Progenitor cell of endocrine pancreas (in vitro differentiated cells): ENCODE data around the gene ARSJ. TPM values are rescaled to one million over a fixed set of nuclear protein-coding genes. Genes with fewer than 3 reads are reported as not detected.

Source experiments
- DNase-seq: peaks from one replicate; pipeline ENCODE4 v3.0.0; 2021; ENCODE audit warnings: low spot score; ENCODE audit not compliant: unreplicated experiment
- H3K27ac Mint-ChIP-seq: 2 replicates; pipeline ENCODE4 v1.8.0; 2021; ENCODE audit warnings: mild to moderate bottlenecking, moderate library complexity, mixed read lengths
- H3K27me3 Mint-ChIP-seq: 2 replicates; pipeline ENCODE4 v1.8.0; 2021; ENCODE audit warnings: mixed read lengths
- H3K36me3 Mint-ChIP-seq: 2 replicates; pipeline ENCODE4 v1.8.0; 2022; ENCODE audit warnings: mixed read lengths; ENCODE audit not compliant: insufficient read depth
- H3K4me1 Mint-ChIP-seq: 2 replicates; pipeline ENCODE4 v1.8.0; 2021; ENCODE audit warnings: low read depth, mixed read lengths
- H3K4me3 Mint-ChIP-seq: 2 replicates; pipeline ENCODE4 v1.8.0; 2021; ENCODE audit warnings: low read depth, mild to moderate bottlenecking, moderate library complexity, mixed read lengths
- H3K9me3 Mint-ChIP-seq: 2 replicates; pipeline ENCODE4 v1.8.0; 2021; ENCODE audit warnings: low read depth, mixed read lengths
- total RNA-seq: library from RNA; stranded (reverse); gene quantifications from 2 replicates; pipeline ENCODE4 v1.2.1, GENCODE V29; 2021
- TF ChIP-seq, protein P1 (sequence below): fragments of 200-600 bp; sonication (generic); IDR thresholded peaks from one replicate; pipeline ENCODE4 v1.5.0; 2021; ENCODE audit warnings: antibody characterized with exemption, mild to moderate bottlenecking; ENCODE audit not compliant: unreplicated experiment

ARSJ gene
- total RNA-seq, 1 donor from 2014 or later = 0.46 TPM

DNA sequence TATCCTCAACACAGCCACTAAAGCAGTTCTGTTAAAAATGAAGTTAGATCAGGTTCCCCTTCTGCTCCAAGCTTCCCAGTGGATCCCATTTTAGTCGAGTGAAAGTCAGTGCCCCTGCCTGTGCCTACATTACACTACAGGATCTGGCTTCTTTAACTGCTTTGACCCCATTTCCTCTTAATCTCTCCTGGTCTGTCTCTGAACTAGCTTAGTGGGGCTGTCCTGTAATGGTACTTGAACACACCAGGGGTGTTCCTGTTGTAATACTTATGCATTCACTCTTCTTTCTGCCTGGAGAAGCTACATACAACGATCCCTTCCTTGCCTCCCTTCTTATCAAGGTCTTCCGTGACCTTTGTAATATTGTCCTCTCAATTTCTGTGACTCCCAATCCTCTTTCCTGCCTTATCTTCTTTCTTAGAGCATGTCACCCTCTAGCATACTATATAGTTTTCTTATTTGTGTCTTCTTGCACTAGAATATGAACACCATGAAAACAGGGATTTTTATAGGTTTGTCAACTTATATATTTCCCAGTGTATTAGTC lies 16.7 kb downstream of the ARSJ start:
- H3K27ac Mint-ChIP-seq = no peak overlapping the region
- H3K4me1 Mint-ChIP-seq = peaks cover 14% of the 10 kb centered on the region
- no peaks in the 10 kb centered on the region for H3K27me3 Mint-ChIP-seq

DNA sequence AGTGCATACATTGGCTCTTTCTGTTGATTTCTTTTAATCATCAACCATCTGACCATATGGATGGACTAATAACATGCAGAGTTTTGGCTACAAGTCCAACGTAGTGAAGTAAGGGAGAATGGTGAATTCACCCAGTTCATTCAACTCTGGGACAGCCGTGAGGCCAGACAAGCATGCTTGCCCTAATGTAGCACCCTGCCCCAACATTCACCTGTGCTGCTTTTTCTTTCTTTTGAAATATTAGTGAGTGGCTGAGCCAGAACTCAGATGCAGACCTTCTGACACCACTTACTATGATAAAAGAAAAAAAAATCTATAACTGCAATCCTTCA lies 17.5 kb downstream of the ARSJ start:
- Mint-ChIP-seq H3K9me3 (no peaks in the 10 kb centered on the region), H3K27me3 (no peaks in the 10 kb centered on the region), H3K27ac (no peak overlapping the region), H3K4me3 (no peak overlapping the region), H3K4me1 (peaks cover 14% of the 10 kb centered on the region), H3K36me3 (no peaks in the 10 kb centered on the region)
- DNase-seq = no peak
- TF ChIP-seq, protein P1, sequence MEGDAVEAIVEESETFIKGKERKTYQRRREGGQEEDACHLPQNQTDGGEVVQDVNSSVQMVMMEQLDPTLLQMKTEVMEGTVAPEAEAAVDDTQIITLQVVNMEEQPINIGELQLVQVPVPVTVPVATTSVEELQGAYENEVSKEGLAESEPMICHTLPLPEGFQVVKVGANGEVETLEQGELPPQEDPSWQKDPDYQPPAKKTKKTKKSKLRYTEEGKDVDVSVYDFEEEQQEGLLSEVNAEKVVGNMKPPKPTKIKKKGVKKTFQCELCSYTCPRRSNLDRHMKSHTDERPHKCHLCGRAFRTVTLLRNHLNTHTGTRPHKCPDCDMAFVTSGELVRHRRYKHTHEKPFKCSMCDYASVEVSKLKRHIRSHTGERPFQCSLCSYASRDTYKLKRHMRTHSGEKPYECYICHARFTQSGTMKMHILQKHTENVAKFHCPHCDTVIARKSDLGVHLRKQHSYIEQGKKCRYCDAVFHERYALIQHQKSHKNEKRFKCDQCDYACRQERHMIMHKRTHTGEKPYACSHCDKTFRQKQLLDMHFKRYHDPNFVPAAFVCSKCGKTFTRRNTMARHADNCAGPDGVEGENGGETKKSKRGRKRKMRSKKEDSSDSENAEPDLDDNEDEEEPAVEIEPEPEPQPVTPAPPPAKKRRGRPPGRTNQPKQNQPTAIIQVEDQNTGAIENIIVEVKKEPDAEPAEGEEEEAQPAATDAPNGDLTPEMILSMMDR = no peak

More for the DNA sequence above, 16.7 kb downstream of the ARSJ start:
- no peak for DNase-seq
- Mint-ChIP-seq H3K36me3 (no peaks in the 10 kb centered on the region), H3K4me3 (no peak overlapping the region), H3K9me3 (no peaks in the 10 kb centered on the region)
- TF ChIP-seq, protein P1 = no peak

- no peak for DNase-seq
- Mint-ChIP-seq H3K9me3 (no peaks in the 10 kb centered on the region), H3K27ac (no peak overlapping the region), H3K27me3 (peaks cover 5% of the 10 kb centered on the region), H3K4me1 (peaks cover 14% of the 10 kb centered on the region), H3K4me3 (no peak overlapping the region), H3K36me3 (no peaks in the 10 kb centered on the region)
- TF ChIP-seq, protein P1 = no peak
Observed at GRCh38 chr4:113960684-113961321, 18.6 kb downstream of the ARSJ start.

GRCh38 chr4:113959539-113959937 lies 19.9 kb downstream of the ARSJ start:
- Mint-ChIP-seq H3K4me3 (no peak overlapping the region), H3K9me3 (no peaks in the 10 kb centered on the region), H3K27me3 (peaks cover 5% of the 10 kb centered on the region), H3K4me1 (peaks cover 14% of the 10 kb centered on the region), H3K27ac (no peak overlapping the region), H3K36me3 (no peaks in the 10 kb centered on the region)
- no peak for DNase-seq
- TF ChIP-seq, protein P1 = no peak

- H3K36me3 Mint-ChIP-seq = no peaks in the 10 kb centered on the region
- no peaks in the 10 kb centered on the region for H3K9me3 Mint-ChIP-seq
- TF ChIP-seq, protein P1 = no peak
- no peak for DNase-seq
- H3K27ac Mint-ChIP-seq = no peak overlapping the region
- H3K4me3 Mint-ChIP-seq = no peak overlapping the region
- H3K4me1 Mint-ChIP-seq = peaks cover 14% of the 10 kb centered on the region
- H3K27me3 Mint-ChIP-seq = peaks cover 5% of the 10 kb centered on the region
Observed at GRCh38 chr4:113958766-113959538, 20.5 kb downstream of the ARSJ start.
